B cell (primary cell): ENCODE measurements around the gene SLC39A2.
"Not testable (repeated sequence)": the region's sequence is repeated elsewhere in the genome, so short reads cannot be mapped to it uniquely, and the experiment has no call there.

Experiments
- CTCF ChIP-seq: fragments of 200-600 bp; IDR thresholded peaks from one replicate; pipeline ENCODE4 v1.8.0; 2022; ENCODE audit warnings: antibody characterized with exemption, mild to moderate bottlenecking
- EZH2 ChIP-seq: IDR thresholded peaks from 2 replicates; pipeline ENCODE4 v1.6.1; 2012; ENCODE audit warnings: borderline replicate concordance, low read depth, mild to moderate bottlenecking, moderate library complexity, low read length; ENCODE audit not compliant: insufficient read depth, poor library complexity, severe bottlenecking

- TF ChIP-seq CTCF, EZH2: not testable (repeated sequence)
These were observed 40.1 kb upstream of the SLC39A2 start for GRCh38 chr14:20958946-20959345.
